GM23248 (cell line): ENCODE data around the gene REXO1. TPM values are rescaled to one million over a fixed set of nuclear protein-coding genes. Genes with fewer than 3 reads are reported as not detected.

Experiments used
- DNase-seq: peaks from one replicate; pipeline ENCODE4 v3.0.0-alpha.2; 2015
- H2AFZ ChIP-seq: fragments of 200-600 bp; sonication (generic); 2 replicates; pipeline ENCODE4 v1.6.1; 2016; ENCODE audit warnings: antibody characterized with exemption
- H3F3A ChIP-seq: fragments of 200-600 bp; sonication (generic); 2 replicates; pipeline ENCODE4 v1.6.1; 2016; ENCODE audit warnings: mild to moderate bottlenecking, antibody characterized with exemption, mixed run types; ENCODE audit not compliant: insufficient read depth
- H3K27ac ChIP-seq: fragments of 200-600 bp; sonication (generic); 2 replicates; pipeline ENCODE4 v1.5.1; 2016; ENCODE audit warnings: mild to moderate bottlenecking
- H3K27me3 ChIP-seq: fragments of 200-600 bp; sonication (generic); replicated peaks from 2 replicates; pipeline ENCODE4 v1.6.1; 2016; ENCODE audit warnings: mild to moderate bottlenecking; ENCODE audit not compliant: insufficient read depth
- H3K36me3 ChIP-seq: fragments of 200-600 bp; sonication (generic); 2 replicates; pipeline ENCODE4 v1.6.1; 2016; ENCODE audit warnings: low read depth, mild to moderate bottlenecking
- H3K4me1 ChIP-seq: fragments of 200-600 bp; sonication (generic); 2 replicates; pipeline ENCODE4 v1.6.1; 2016; ENCODE audit warnings: mild to moderate bottlenecking; ENCODE audit not compliant: insufficient read depth
- H3K4me2 ChIP-seq: fragments of 200-600 bp; sonication (generic); one replicate; pipeline ENCODE4 v1.6.1; 2016; ENCODE audit warnings: mild to moderate bottlenecking; ENCODE audit not compliant: unreplicated experiment
- H3K4me3 ChIP-seq: fragments of 200-600 bp; sonication (generic); 2 replicates; pipeline ENCODE4 v1.5.1; 2016; ENCODE audit warnings: mild to moderate bottlenecking
- H3K79me2 ChIP-seq: fragments of 200-600 bp; sonication (generic); 2 replicates; pipeline ENCODE4 v1.6.1; 2016; ENCODE audit warnings: mild to moderate bottlenecking; ENCODE audit not compliant: insufficient read depth
- H3K9ac ChIP-seq: fragments of 200-600 bp; sonication (generic); 2 replicates; pipeline ENCODE4 v1.6.1; 2016; ENCODE audit warnings: mild to moderate bottlenecking
- H3K9me2 ChIP-seq: fragments of 200-600 bp; sonication (generic); 2 replicates; pipeline ENCODE4 v1.6.1; 2016; ENCODE audit warnings: mixed run types, mild to moderate bottlenecking, moderate library complexity; ENCODE audit not compliant: insufficient read depth
- H3K9me3 ChIP-seq: fragments of 200-600 bp; sonication (generic); one replicate; pipeline ENCODE4 v1.6.1; 2017; ENCODE audit warnings: low read depth
- H4K20me1 ChIP-seq: fragments of 200-600 bp; sonication (generic); 2 replicates; pipeline ENCODE4 v1.6.0; 2016; ENCODE audit not compliant: insufficient read depth
- EZH2 ChIP-seq: fragments of 200-600 bp; sonication (generic); IDR thresholded peaks from 2 replicates; pipeline ENCODE4 v1.6.1; 2018; ENCODE audit warnings: antibody characterized with exemption, mild to moderate bottlenecking; ENCODE audit not compliant: insufficient read depth, poor library complexity, severe bottlenecking
- EZH2phosphoT487 ChIP-seq: fragments of 200-600 bp; sonication (generic); IDR thresholded peaks from 2 replicates; pipeline ENCODE4 v1.6.1; 2018; ENCODE audit warnings: antibody characterized with exemption, moderate library complexity, mild to moderate bottlenecking, low read depth; ENCODE audit not compliant: insufficient read depth
- WGBS, 2 experiments: methylation state at CpG; one replicate each; pipeline ENCODE4 v1.1.6; 2015 to 2017; ENCODE audit warnings: low lambda C conversion rate in 2 of 2, low coverage in 1 of 2; ENCODE audit errors: missing lambda C conversion rate in 2 of 2; 5-methylcytosine and 5-hydroxymethylcytosine counted together
- in situ Hi-C: fragments of 300-500 bp; cut with MboI; formaldehyde crosslinking; loops from 2 replicates; pipeline ENCODE4 v1.15.0; 2020
- microRNA counts: library from miRNA; unstranded; fragments of <30 nt; microRNA quantifications from one replicate; lab custom pipeline; 2016
- microRNA-seq: library from miRNA; unstranded; fragments of <30 nt; microRNA quantifications from one replicate; pipeline ENCODE4, GENCODE V29; 2016; ENCODE audit warnings: borderline number of aligned reads
- polyA plus RNA-seq: library from polyadenylated mRNA; unstranded; fragments of >200 nt; fragmentation: Nextera tagmentation; extraction: Ambion mirVana; gene quantifications from 2 replicates; pipeline ENCODE4 v1.2.1, GENCODE V29; 2016
- total RNA-seq: library from RNA; depleted of rRNA; stranded (reverse); fragments of >200 nt; shearing (Covaris generic); gene quantifications from 2 replicates; pipeline ENCODE4 v1.2.3, GENCODE V29; 2014; rRNA removed

Gene REXO1
- total and polyA plus RNA-seq, 2 experiments from 2014 or later = 4.9 to 5.2 TPM

DNA sequence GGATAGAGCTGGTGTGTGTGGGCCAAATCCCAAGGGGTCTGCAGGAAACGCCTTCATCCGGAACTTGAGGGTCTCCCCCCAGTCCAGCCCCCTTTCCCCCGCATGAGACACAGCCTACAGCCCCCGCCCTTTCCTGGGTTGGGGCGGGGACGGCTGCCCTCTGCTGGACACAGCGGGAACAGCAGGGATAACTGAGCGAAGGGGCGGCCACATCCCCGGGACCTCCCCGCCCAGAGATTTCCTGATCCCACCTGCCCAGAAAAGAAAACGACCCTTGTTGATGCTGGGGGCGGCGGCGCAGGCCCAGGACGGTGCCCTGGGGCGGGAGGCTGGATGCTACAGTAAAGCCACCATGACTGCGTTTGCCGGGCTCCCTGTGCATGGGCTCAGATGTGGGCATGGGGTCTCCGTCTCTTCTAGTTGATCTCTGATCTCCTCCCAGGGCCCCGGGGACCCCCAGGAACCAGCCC, 80.8 kb downstream of the REXO1 start:
- H3K9ac ChIP-seq = no peak overlapping the region
- no peak overlapping the region for H2AFZ ChIP-seq
- no peaks in the 10 kb centered on the region; the same call in 1 of the 2 replicates for H3F3A ChIP-seq
- H3K36me3 ChIP-seq = no peaks in the 10 kb centered on the region
- no peaks in the 10 kb centered on the region for H3K9me2 ChIP-seq
- no peaks in the 10 kb centered on the region for H3K9me3 ChIP-seq
- H3K27ac ChIP-seq = no peak overlapping the region
- H3K4me1 ChIP-seq = no peaks in the 10 kb centered on the region
- in situ Hi-C loops = no loop called here
- H3K79me2 ChIP-seq = no peaks in the 10 kb centered on the region
- H3K4me3 ChIP-seq = no peak overlapping the region
- TF ChIP-seq EZH2 (no peak), EZH2phosphoT487 (no peak)
- peaks cover 71% of the 10 kb centered on the region for H3K27me3 ChIP-seq
- WGBS, 2 experiments = 4 to 6% methylated on average over 17 to 21 of the region's 21 CpGs
- H4K20me1 ChIP-seq = no peaks in the 10 kb centered on the region
- H3K4me2 ChIP-seq = no peak overlapping the region
- DNase-seq = peak; percentile 37

DNA sequence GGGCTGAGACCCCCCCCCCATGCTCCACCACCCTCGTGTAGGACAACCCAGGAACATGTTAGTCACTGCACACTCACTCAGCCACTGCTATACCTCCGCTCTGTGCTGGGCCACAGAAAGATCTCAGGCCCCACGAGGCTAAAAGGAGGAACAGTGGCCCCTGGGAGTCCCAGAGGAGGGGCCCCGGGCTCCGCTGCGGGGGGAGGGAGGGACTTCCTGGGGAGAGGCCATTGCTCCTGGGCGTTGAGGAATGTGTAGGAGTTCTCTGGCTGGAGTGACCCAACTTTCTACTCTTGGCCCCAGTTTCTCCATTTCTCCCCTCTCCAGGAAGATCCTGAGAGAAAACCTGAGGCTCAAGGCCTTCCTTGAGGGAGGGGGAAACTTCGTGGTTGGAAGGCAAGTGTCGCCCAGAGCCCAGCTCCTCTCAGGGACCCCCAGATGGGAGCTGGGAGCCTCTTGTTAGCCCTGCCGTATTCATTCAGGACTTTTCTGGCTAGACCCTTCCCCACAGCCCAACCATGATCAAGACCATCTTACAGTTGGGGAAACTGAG, 81.4 kb downstream of the REXO1 start:
- no peak overlapping the region for H3K4me3 ChIP-seq
- 12 to 14% methylated on average over 8 to 10 of the region's 10 CpGs for WGBS, 2 experiments
- in situ Hi-C loops = no loop called here
- H3K9me2 ChIP-seq = no peaks in the 10 kb centered on the region
- H4K20me1 ChIP-seq = no peaks in the 10 kb centered on the region
- TF ChIP-seq EZH2 = no peak
- no peak for TF ChIP-seq EZH2phosphoT487
- H3K36me3 ChIP-seq = no peaks in the 10 kb centered on the region
- no peak overlapping the region for H3K9ac ChIP-seq
- no peaks in the 10 kb centered on the region for H3K4me1 ChIP-seq
- H3F3A ChIP-seq = no peaks in the 10 kb centered on the region; the same call in 1 of the 2 replicates
- H3K79me2 ChIP-seq = no peaks in the 10 kb centered on the region
- no peak for DNase-seq
- no peaks in the 10 kb centered on the region for H3K9me3 ChIP-seq
- peaks cover 71% of the 10 kb centered on the region for H3K27me3 ChIP-seq
- H2AFZ ChIP-seq = no peak overlapping the region
- no peak overlapping the region for H3K27ac ChIP-seq
- H3K4me2 ChIP-seq = no peak overlapping the region

DNA sequence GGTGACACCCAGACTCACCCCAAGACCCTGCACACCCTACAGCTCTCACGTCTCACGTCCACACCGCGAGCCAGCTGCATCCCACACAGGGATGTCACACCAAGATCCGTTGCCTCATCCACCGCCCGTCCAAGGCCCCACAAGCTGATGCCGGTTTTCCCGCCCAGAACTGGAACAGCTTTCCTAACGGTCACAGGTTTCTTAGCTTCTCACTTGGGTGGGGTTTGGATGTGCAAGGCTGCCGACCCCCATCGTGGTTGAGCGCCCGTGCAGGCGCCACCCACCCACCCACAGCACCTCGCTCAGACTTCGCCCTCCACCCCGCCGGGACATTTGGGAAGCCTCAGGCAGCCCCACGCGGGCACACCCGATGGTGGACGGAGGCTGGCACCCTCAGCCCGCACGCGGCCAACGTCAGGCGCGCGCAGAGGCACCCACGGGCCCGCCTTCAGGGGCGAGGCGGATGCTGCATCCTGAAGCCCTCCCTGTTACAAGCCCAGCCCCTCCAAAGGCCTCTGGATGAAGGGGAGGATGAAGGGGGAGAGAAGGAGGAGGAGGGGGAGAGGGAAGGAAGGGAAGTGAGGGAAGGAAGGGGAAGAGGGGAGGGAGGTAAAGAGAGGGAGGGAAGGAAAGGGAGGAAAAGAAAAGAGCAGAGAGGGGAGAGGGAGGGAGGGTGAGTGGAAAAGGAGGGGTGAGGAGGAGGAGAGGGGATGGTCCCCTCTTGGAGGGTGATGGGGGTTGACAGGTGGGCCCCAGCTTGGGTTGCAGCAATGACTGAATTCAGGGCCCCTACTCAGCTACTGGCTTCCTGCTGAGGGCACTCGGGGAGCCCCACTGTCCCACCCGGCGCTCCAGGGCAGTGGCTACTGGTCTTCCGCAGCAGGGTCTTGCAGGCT, 82.1 kb downstream of the REXO1 start:
- Histone ChIP-seq H4K20me1 (no peaks in the 10 kb centered on the region), H3K9ac (no peak overlapping the region), H3K79me2 (no peaks in the 10 kb centered on the region), H3K27me3 (peaks cover 78% of the 10 kb centered on the region), H3K4me2 (no peak overlapping the region), H3K9me2 (no peaks in the 10 kb centered on the region), H3K4me3 (no peak overlapping the region), H3K4me1 (no peaks in the 10 kb centered on the region), H3K9me3 (no peaks in the 10 kb centered on the region), H3K36me3 (no peaks in the 10 kb centered on the region), H2AFZ (no peak overlapping the region), H3F3A (no peaks in the 10 kb centered on the region; the same call in 1 of the 2 replicates), H3K27ac (no peak overlapping the region)
- TF ChIP-seq EZH2 (no peak), EZH2phosphoT487 (0 out of 2 replicates have a peak, but pooled peaks have one; percentile 9)
- in situ Hi-C loops = no loop called here
- no peak for DNase-seq
- WGBS, 2 experiments = 5 to 8% methylated on average over 31 to 38 of the region's 38 CpGs

MicroRNA genes within 50 kb of the gene (microRNA counts, 767-probe panel; counts per million panel counts)
- microRNA hsa-miR-1909-3p (lab: Ali Mortazavi, UCI) = 447 counts per million, percentile 86 among the panel's probes with 10 or more counts

Small RNA genes lying within 50 kb of the gene (microRNA-seq; reads per million reads assigned to microRNA genes)
- 7.7 reads per million, percentile 12 among the genes with 10 or more reads in this experiment for gene MIR1909

Other genes starting within 250 kb of the REXO1 start
- gene UQCR11, start 243.0 kb downstream of the REXO1 start, total RNA-seq = 49.3 and 53.0 TPM in 2 replicates
- 669 and 684 TPM in 2 replicates for gene UQCR11, start 243.0 kb downstream of the REXO1 start, polyA plus RNA-seq
- 58.9 and 60.6 TPM in 2 replicates for gene TCF3, start 195.9 kb downstream of the REXO1 start, total RNA-seq
- gene TCF3, start 195.9 kb downstream of the REXO1 start, polyA plus RNA-seq = 16.2 and 18.3 TPM in 2 replicates
- gene ONECUT3, start 95.0 kb downstream of the REXO1 start, total RNA-seq = not detected in 2 replicates
- gene ONECUT3, start 95.0 kb downstream of the REXO1 start, polyA plus RNA-seq = not detected in 2 replicates
- 0.32 and 2.5 TPM in 2 replicates for gene ATP8B3, start 36.2 kb downstream of the REXO1 start, total RNA-seq
- 1.8 and 1.9 TPM in 2 replicates for gene ATP8B3, start 36.2 kb downstream of the REXO1 start, polyA plus RNA-seq
- gene KLF16, start 15.1 kb upstream of the REXO1 start, total RNA-seq = 8.9 and 11.0 TPM in 2 replicates
- 4.2 and 4.6 TPM in 2 replicates for gene KLF16, start 15.1 kb upstream of the REXO1 start, polyA plus RNA-seq
- gene ABHD17A, start 37.0 kb upstream of the REXO1 start, total RNA-seq = 147 and 157 TPM in 2 replicates
- gene ABHD17A, start 37.0 kb upstream of the REXO1 start, polyA plus RNA-seq = 37.6 and 39.4 TPM in 2 replicates
- 0.22 and 3.2 TPM in 2 replicates for gene ADAT3, start 56.9 kb upstream of the REXO1 start, total RNA-seq
- 2.4 and 3.2 TPM in 2 replicates for gene ADAT3, start 56.9 kb upstream of the REXO1 start, polyA plus RNA-seq
- 110 and 185 TPM in 2 replicates for gene SCAMP4, start 56.9 kb upstream of the REXO1 start, total RNA-seq
- gene SCAMP4, start 56.9 kb upstream of the REXO1 start, polyA plus RNA-seq = 73.9 and 81.9 TPM in 2 replicates
- gene CSNK1G2, start 92.7 kb upstream of the REXO1 start, total RNA-seq = 76.6 and 81.4 TPM in 2 replicates
- 9.5 and 15.2 TPM in 2 replicates for gene CSNK1G2, start 92.7 kb upstream of the REXO1 start, polyA plus RNA-seq
- gene BTBD2, start 167.2 kb upstream of the REXO1 start, total RNA-seq = 69.5 and 72.0 TPM in 2 replicates
- 6.8 and 9.0 TPM in 2 replicates for gene BTBD2, start 167.2 kb upstream of the REXO1 start, polyA plus RNA-seq
- gene MKNK2, start 202.8 kb upstream of the REXO1 start, total RNA-seq = 78.6 and 83.2 TPM in 2 replicates
- 28.9 and 37.6 TPM in 2 replicates for gene MKNK2, start 202.8 kb upstream of the REXO1 start, polyA plus RNA-seq
- gene MOB3A, start 247.8 kb upstream of the REXO1 start, total RNA-seq = 38.7 and 53.1 TPM in 2 replicates
- 53.7 and 57.0 TPM in 2 replicates for gene MOB3A, start 247.8 kb upstream of the REXO1 start, polyA plus RNA-seq
- gene IZUMO4, start 248.4 kb upstream of the REXO1 start, total RNA-seq = 1.6 and 2.3 TPM in 2 replicates
- gene IZUMO4, start 248.4 kb upstream of the REXO1 start, polyA plus RNA-seq = 0.89 and 1.5 TPM in 2 replicates